IPS-11a (cell line): ENCODE results near the gene ATOH8.

ENCODE experiments used
- H3K4me3 ChIP-seq: one replicate; pipeline ENCODE4 v1.5.1; 2013; ENCODE audit warnings: low read depth, low read length, control low read depth

ATOH8 gene

GRCh38 chr2:85754313-85755095 is 713 bp downstream of the ATOH8 start:
- H3K4me3 ChIP-seq, result peak overlapping the region; percentile 56

- no peak overlapping the region for H3K4me3 ChIP-seq
Observed at GRCh38 chr2:85755122-85756027, 1.6 kb downstream of the ATOH8 start.

GRCh38 chr2:85756195-85756594 is 2.4 kb downstream of the ATOH8 start:
- no peak overlapping the region for H3K4me3 ChIP-seq

DNA sequence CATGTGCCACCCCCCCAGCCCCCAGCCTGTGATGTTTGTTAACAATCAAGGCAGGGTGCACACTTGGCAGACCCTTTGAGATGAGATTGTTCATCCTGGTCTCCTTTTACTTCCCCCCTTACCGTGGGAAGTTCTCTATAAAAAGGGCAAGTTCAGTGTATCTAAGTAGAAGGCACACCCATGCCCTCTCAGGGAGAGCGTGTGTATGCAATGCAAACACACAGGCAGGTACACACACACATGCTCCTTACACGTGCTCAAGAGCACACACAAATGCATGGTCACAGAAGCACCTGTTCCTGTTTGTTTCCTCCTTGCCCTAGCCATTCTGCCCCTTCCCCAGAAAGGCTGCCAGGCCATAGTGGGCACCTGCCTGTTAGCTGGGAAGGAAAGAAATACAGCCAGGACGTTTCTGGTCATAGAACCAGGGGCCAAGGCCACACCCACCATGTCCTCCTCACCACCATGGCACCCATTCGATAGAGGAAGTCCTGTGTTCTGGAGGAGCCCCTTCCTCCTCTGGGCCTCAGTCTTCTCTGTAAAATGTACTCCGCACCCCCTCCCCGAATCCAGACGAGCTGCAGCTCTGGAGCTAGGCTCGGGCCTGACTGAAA is 3.1 kb downstream of the ATOH8 start:
- H3K4me3 ChIP-seq, result no peak overlapping the region

- H3K4me3 ChIP-seq, result no peak overlapping the region
Observed at GRCh38 chr2:85757860-85758259, 4.1 kb downstream of the ATOH8 start.

GRCh38 chr2:85758361-85759256 is 4.8 kb downstream of the ATOH8 start:
- H3K4me3 ChIP-seq, result no peak overlapping the region

DNA sequence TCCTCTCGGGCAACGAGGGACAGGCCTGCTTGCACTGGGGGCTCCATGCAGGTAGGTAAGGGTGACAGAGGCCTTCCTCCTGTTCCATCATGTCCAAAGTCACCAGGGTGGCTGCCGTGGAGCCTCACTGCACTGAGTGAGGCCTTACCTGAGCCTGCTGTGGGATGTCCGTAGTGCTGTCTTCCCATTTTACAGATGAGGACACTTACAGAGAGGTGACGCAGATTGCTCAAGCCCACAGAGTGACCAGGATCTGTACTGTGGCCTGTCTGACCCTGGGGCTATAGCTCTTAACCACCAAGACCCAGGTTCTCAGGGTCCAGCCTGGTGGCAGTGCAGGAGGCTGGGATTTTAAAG is 5.4 kb downstream of the ATOH8 start:
- H3K4me3 ChIP-seq, result no peak overlapping the region

- no peak overlapping the region for H3K4me3 ChIP-seq
Observed at GRCh38 chr2:85760371-85760770, 6.6 kb downstream of the ATOH8 start.

DNA sequence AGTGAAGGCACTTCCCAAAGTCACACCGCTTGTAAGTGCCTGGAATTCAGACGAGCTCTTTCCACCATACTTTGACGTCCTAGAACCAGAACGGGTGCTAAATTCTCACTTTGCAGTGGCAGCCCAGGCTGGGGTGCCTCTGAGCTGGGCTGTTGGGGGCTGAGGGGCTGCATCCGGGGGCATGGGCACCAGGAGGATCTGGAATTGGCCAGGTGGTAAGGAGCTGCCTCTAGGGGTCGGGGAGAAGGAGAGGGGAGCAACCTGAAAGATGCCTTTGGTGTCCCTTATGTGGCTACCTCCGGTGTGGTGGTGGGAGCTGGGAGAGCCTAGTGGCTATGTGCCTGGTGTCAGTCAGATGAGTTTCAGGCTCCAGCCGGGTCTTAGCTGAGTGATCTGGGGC is 7.1 kb downstream of the ATOH8 start:
- H3K4me3 ChIP-seq, result no peak overlapping the region

GRCh38 chr2:85761512-85761944 is 7.7 kb downstream of the ATOH8 start:
- H3K4me3 ChIP-seq, result no peak overlapping the region

DNA sequence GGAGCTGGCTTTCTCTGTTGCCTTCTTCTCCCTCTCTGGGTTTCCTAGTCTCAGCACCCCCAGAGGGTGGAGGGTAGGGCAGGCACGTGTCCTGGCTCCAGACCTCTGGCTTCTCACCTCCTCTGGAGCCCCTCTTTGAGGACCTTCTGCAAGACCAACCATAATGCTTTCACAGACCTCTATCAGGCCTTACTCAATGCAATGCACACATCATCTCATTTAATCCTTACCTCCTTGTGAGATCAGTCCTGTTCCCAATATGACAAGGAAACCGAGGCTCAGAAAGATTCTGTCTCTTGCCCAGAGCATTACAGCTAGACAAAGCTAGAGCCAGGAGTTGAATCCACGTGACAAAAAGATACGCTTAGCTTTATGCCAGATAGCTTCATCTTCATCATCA is 8.2 kb downstream of the ATOH8 start:
- no peak overlapping the region for H3K4me3 ChIP-seq

DNA sequence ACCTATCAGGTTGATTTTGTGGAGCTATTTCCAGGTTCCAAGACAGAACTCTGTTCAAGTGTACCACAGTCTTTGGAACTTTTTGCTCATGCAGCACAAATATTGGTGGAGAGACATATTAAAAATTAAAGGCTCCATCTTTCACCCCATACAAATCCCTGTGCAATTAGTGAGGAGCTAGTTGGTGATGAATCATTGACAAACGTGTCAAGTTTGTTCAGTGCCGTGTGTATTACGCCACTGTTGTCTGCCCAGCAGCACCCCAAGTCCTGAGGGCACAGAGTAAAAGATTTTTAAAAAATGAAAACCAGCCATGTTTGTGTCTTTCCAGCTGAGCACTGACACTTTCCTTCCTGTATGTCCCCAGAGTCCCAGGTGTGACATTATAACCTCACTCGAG is 9.3 kb downstream of the ATOH8 start:
- no peak overlapping the region for H3K4me3 ChIP-seq

- H3K4me3 ChIP-seq, result no peak overlapping the region
Observed at GRCh38 chr2:85763831-85764230, 10.0 kb downstream of the ATOH8 start.

DNA sequence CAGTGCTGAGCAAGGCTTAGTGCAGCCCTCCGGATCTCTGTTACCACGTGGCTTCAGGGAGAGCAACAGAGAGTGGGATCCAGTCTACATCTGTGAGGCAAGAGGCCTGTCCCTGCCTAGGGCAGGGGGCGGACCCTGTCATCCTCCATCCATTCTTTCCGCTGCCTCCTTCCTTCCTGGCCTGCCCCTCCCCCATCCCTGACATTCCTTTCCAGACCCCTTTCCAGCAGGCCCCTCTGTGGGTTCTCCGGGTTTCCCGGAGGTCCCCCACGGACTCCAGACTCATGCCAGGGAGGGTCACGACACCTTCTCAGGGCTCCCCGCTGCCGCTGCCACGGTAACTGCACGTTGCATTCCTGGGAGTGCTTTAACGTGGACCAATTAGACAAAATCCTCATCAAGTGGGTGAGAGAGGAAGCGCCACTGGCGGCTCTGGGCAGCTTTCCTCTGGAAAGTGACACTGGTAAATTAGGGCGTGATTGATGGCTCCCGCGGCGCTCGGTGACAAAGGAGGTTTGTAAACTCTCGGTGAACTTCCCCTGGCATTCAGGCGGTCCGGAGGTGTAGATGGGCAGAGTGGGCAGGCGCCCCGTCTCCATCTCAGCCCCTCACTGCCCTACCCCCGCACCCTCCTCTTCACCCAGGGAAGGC is 11.4 kb downstream of the ATOH8 start:
- no peak overlapping the region for H3K4me3 ChIP-seq

- no peak overlapping the region for H3K4me3 ChIP-seq
Observed at GRCh38 chr2:85766229-85766628, 12.4 kb downstream of the ATOH8 start.

GRCh38 chr2:85767803-85768665 is 14.2 kb downstream of the ATOH8 start:
- no peak overlapping the region for H3K4me3 ChIP-seq

DNA sequence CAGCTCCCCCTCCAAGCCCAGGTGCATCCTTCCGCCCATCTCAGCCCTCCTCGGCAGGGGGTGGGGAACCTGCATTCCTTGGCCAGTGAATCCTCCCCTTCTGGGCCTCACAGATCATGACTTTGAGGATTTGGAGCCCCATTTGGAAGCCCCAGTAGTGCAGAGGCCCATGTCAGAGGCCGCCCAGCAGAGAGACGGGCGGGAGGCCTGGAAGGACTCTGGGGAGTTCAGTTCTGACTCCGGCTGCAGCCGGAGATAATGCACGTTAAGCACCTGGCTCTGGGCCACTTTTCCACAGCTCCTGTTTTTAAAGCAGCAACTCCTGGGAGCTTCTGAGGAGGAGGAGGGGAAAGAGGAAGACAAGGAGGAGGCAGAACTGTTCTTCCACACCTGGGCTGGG is 14.9 kb downstream of the ATOH8 start:
- H3K4me3 ChIP-seq, result no peak overlapping the region

DNA sequence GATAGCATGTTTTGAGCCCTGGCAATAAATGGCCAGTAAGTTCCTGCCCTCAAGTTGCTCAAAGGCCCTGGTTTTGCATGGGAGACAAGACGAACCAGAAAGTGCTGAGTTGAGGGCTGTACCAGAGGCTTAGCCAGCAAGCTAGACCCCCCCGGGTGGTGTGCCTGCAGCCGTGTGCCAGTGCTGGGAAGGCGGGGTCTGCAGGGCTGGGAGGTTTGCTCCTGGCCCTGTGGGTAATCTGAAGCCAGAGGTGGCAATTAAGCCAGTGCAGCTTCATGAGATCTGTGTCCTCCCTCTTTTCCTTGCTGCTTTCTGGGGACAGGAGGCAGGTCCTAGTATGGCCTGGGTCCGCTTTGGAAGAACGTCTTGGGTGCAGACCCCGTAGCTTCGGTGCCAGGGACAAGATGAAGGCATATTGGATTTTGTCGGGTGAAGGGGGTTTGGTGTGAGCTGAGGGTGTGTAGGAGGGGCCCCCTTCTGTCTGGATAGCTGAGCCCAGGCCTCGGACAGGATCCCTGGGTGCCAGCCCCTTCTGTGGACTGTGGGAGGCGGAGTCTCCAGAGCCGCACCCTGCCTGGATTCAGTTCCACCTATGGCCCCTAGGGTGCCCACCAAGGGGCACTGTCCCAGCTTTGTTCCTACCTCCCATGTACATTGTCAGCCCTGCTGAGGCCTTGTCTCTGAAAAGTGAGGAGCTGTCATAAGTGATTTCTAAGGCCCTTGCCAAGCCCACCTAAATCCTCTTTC is 15.6 kb downstream of the ATOH8 start:
- H3K4me3 ChIP-seq, result no peak overlapping the region

DNA sequence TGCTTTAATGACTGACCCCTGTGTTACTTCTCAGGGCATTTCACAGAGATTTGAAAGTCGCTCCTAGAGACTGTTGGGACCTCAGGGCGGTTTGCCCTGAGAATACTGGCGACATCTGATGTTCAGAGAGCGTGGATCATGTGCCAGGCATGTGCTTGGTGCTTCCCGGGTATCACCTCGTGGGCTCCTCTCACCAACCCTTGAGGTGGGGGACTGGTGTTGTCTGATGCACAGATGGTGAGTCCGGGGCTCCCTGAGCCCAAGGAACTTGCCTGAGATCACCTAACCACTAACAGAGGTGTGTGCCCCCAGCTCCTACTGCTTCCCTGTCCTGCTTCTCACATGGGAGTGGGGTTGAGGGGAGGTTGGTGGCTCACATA is 16.2 kb downstream of the ATOH8 start:
- H3K4me3 ChIP-seq, result no peak overlapping the region
